ENCODE data around the gene LAMA2. TPM values are rescaled to one million over a fixed set of nuclear protein-coding genes. Genes with fewer than 3 reads are reported as not detected.

The LAMA2 gene
- total and polyA plus RNA-seq, 2 donors (not counting 3 experiments of a cell fraction or from before 2014, with no cell fraction given), result 0.51 to 0.75 TPM

GRCh38 chr6:129335792-129336191 is 452.9 kb downstream of the LAMA2 start:
- no peak for DNase-seq (ENCODE audit: low read depth, low spot score)
- H2AFZ ChIP-seq (ENCODE audit: low read depth, low read length), result no peak overlapping the region
- H3K27me3 ChIP-seq (ENCODE audit: control insufficient read depth in 2 of 2, insufficient read depth in 2 of 2, low read length in 2 of 2), result no peaks in the 10 kb centered on the region
- intact Hi-C loops (cut with micrococcal nuclease) (no loop called here), dilution Hi-C loops (cut with MboI; ENCODE audit: extremely low pct_ligation_motif_present, low sequenced_read_pairs) (no loop called here)
- no peak overlapping the region for H3K9ac ChIP-seq (replicated peaks; ENCODE audit: extremely low read depth, insufficient read depth, low read length)
- H3K9me1 ChIP-seq (replicated peaks; ENCODE audit: control insufficient read depth, extremely low read depth, insufficient read depth, low read length), result no peaks in the 10 kb centered on the region
- CTCF ChIA-PET, result interaction anchor here (1.4 kb wide), 1 partner anchor 35 kb away, joined by 7 read pairs; no protein-coding TSS in a partner anchor
- H3K36me3 ChIP-seq (ENCODE audit: control insufficient read depth in 2 of 2, extremely low read depth in 1 of 2, insufficient read depth in 2 of 2, low read length in 2 of 2), result no peaks in the 10 kb centered on the region
- H3K9me3 ChIP-seq (replicated peaks; ENCODE audit: control insufficient read depth, insufficient read depth, low read length), result no peaks in the 10 kb centered on the region
- no peak for FAIRE-seq
- H3K4me1 ChIP-seq (ENCODE audit: control insufficient read depth, extremely low read depth, insufficient read depth, low read length), result peaks cover 13% of the 10 kb centered on the region
- H3K4me2 ChIP-seq (ENCODE audit: insufficient read depth, low read length), result no peak overlapping the region
- H3K4me3 ChIP-seq (replicated peaks in 1 of 3; ENCODE audit: insufficient read depth in 1 of 3, low read depth in 1 of 3, low read length in 3 of 3), result no peak overlapping the region
- no peak overlapping the region for H3K27ac ChIP-seq (ENCODE audit: insufficient read depth, low read depth, low read length)
- no peak for TF ChIP-seq GATA2 (IDR thresholded peaks at IDR 0.05; ENCODE audit: insufficient read depth, insufficient read length, low read depth, low read length)
- TF ChIP-seq JUN (IDR thresholded peaks at IDR 0.05; ENCODE audit: borderline replicate concordance, insufficient read depth, insufficient read length, low read depth), result no peak
- TF ChIP-seq, protein P1, sequence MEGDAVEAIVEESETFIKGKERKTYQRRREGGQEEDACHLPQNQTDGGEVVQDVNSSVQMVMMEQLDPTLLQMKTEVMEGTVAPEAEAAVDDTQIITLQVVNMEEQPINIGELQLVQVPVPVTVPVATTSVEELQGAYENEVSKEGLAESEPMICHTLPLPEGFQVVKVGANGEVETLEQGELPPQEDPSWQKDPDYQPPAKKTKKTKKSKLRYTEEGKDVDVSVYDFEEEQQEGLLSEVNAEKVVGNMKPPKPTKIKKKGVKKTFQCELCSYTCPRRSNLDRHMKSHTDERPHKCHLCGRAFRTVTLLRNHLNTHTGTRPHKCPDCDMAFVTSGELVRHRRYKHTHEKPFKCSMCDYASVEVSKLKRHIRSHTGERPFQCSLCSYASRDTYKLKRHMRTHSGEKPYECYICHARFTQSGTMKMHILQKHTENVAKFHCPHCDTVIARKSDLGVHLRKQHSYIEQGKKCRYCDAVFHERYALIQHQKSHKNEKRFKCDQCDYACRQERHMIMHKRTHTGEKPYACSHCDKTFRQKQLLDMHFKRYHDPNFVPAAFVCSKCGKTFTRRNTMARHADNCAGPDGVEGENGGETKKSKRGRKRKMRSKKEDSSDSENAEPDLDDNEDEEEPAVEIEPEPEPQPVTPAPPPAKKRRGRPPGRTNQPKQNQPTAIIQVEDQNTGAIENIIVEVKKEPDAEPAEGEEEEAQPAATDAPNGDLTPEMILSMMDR (IDR thresholded peaks at IDR 0.05; ENCODE audit: extremely low read depth in 1 of 2, insufficient read depth in 1 of 2, low read depth in 1 of 2, low read length in 2 of 2), result no peak
- TF ChIP-seq EZH2 (IDR thresholded peaks at IDR 0.05; ENCODE audit: borderline replicate concordance, low read depth, low read length, severe bottlenecking), result no peak
- TF ChIP-seq MYC (IDR thresholded peaks at IDR 0.05; ENCODE audit: low read depth, low read length), result no peak
- no peak for TF ChIP-seq FOS (IDR thresholded peaks at IDR 0.05; ENCODE audit: borderline replicate concordance, insufficient read depth, low read length)
- no peak for TF ChIP-seq POLR2A (IDR thresholded peaks at IDR 0.05; ENCODE audit: low read depth, low read length)
- no peak for TF ChIP-seq POLR2AphosphoS5 (IDR thresholded peaks at IDR 0.05; ENCODE audit: insufficient read depth, low read depth, low read length)
- POLR2A ChIA-PET, result no interaction called here
- no peaks in the 10 kb centered on the region for H4K20me1 ChIP-seq (replicated peaks; ENCODE audit: control insufficient read depth, extremely low read depth, insufficient read depth, low read length)
- no peaks in the 10 kb centered on the region for H3K79me2 ChIP-seq (ENCODE audit: control insufficient read depth, insufficient read depth, low read length)
- no TSS peak for BruUV-seq (replicated peaks)

All from endothelial cell of umbilical vein (primary cell).